Activated CD8-positive, alpha-beta memory T cell treated with anti-CD3 and anti-CD28 coated beads, Interleukin-2, amount 50 U/mL, for 4 hours (primary cell): ENCODE data around the gene ATP2B2.

Experiments
- DNase-seq: peaks from one replicate; pipeline ENCODE4 v3.0.0-alpha.2; 2020

ATP2B2 gene

GRCh38 chr3:10468613-10469354, 36.6 kb downstream of the ATP2B2 start:
- no peak for DNase-seq

GRCh38 chr3:10467904-10468612, 37.3 kb downstream of the ATP2B2 start:
- no peak for DNase-seq

- DNase-seq, result no peak
Observed at GRCh38 chr3:10467204-10467603, 38.2 kb downstream of the ATP2B2 start.

DNA sequence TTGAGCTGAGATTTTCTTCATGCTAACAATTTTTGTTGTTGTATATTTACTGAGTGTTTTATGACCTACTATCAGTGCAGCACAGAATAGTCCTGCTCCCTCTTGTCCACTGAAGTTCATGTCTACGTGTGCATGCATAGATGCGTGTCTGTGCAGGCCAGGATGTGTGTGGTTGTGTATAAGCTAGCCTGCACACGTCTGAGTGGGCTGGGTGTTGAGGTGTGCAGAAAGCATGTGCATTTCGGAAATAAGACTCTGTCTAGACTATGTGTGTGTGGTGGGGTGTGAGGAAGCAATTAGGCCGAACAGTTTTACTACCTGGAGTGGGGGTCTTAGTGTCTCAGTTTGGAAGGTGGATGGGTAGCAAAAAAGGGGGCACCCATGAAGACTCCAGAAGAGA, 39.2 kb downstream of the ATP2B2 start:
- no peak for DNase-seq

- no peak for DNase-seq
Observed at GRCh38 chr3:10465161-10465560, 40.2 kb downstream of the ATP2B2 start.

GRCh38 chr3:10463533-10464434, 41.6 kb downstream of the ATP2B2 start:
- no peak for DNase-seq

DNA sequence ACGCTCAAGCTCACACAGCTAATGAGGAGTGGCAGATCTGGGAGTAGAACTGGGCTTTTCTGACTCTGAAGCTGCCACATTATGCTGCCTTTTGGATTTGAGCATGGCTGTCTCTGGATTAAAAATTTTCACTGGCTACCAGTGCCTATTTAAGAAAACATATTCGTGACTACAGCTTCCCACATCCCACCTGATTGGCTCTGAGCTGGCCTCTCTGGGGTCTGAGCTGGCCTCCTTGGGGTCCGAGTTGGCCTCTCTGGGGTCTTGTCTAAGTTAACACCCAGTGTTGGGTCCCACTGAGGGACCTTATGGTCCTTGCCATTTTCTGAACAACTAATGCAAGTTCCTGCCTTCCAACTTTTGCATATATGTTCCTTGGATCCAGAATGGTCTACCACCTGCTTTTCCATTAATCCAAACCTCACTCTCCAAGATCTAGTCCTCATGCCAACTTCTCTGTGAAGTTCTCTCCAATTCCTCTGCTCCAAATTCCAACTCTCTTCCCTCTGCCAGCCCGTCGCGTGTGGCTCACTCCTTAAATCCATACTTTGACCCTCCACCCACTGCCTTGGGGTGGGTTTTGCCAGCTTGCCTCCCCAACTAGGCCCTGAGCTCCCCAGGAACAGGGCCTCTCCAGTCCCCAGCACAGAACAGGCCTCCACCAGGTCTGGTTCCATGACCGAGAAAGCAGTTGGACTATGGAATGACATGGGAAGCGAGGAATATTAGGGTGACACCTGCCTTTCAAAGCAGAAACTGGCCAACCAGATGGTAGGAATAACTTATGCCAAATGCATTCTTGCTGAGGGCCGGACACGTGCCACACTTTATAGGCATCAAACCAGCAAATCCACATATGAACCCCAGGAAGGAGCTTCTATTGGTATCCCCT, 42.5 kb downstream of the ATP2B2 start:
- DNase-seq, result no peak

- DNase-seq, result no peak
Observed at GRCh38 chr3:10460951-10461545, 44.3 kb downstream of the ATP2B2 start.

- peak; percentile 24 for DNase-seq
Observed at GRCh38 chr3:10459954-10460754, 45.2 kb downstream of the ATP2B2 start.

- no peak for DNase-seq
Observed at GRCh38 chr3:10457560-10457959, 47.8 kb downstream of the ATP2B2 start.

DNA sequence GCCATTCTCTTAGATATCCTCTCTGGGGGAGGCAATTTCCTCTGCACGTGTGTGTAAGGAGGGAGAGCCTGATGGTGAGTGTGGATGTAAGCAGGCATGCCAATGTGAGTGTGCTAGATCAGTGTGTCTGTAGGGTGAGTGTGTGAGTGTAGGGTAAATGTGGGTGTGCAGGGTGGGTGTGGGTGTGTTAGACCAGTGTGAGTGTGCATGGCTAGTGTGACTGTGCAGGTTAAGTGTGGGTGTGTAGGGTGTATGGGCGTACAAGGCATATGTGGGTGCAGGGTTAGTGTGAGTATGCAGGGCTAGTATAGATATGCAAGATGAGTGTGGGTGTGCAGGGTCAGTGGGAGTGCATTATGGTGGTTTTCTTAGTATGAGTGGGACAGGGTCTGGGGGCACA, 48.4 kb downstream of the ATP2B2 start:
- DNase-seq, result no peak

DNA sequence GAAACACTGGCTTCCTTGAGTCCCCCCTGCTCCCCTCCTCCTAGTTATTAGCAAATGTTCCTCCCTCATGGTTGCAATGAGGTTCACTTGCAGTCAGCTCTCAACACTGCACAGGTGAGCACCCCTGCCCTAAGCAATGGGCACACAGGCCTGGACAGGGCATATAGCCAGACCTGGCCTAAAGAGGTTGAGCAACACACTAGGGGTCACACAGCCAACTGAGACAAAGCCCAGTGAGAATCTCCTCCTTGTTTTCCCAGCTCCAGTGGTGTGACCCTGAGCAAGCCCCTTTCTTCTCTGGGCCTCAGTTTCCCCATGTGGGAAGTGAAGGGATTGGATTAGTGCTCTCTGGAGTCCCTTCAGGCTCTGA, 49.9 kb downstream of the ATP2B2 start:
- no peak for DNase-seq

- no peak for DNase-seq
Observed at GRCh38 chr3:10454907-10455544, 50.4 kb downstream of the ATP2B2 start.

DNA sequence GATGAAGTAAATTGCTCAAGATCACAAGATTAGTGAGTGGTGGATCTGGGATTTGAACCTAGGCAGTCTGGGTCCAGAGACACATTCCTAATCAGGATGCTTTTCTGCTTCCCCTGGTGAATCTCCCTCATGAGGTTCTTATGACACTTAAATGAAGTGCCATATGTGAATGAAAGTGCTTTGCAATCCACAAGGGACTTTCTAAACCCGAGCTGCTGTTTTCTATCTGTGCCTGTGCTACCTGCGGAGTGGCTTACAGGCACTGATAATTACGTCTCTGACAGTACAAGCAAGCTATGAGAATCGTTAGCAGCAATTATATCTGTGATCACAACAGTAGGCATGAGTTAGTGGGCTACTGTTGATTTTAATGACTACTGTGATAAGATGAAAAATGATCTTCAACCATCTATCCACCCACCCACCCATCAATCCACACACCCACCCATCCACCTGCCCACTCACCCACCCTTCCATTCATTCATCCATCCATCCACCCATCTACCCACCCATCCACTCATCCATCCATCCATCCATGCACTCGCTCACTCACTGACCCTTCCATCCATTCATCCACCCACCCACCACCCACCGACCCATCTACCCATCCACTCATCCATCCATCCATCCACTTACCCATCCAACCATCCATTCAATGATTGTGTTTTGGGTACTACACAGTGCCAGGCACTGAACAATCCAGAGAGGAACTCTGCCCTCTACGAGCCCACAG, 51.8 kb downstream of the ATP2B2 start:
- no peak for DNase-seq

- no peak for DNase-seq
Observed at GRCh38 chr3:10450494-10451440, 54.6 kb downstream of the ATP2B2 start.

DNA sequence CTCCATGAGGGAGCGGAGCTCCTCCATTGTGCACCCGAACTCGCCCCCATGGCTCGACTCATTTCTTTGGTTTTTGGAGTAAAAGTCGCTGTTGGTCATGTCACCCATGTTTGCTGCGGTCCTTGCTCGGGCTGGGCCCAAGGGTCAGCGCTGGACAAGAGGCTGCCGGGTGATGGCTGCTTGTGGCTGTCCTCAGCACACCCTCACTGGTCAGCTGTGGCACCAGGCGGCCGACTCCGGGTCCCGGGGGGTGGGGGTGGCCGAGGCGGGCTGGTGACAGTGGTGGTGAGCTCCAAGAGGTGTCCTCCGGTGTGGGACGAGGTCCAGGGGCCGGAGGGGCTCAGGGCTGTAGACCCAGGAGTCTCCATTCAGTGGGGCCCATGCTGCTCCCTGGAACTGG, 56.0 kb downstream of the ATP2B2 start:
- DNase-seq, result no peak

DNA sequence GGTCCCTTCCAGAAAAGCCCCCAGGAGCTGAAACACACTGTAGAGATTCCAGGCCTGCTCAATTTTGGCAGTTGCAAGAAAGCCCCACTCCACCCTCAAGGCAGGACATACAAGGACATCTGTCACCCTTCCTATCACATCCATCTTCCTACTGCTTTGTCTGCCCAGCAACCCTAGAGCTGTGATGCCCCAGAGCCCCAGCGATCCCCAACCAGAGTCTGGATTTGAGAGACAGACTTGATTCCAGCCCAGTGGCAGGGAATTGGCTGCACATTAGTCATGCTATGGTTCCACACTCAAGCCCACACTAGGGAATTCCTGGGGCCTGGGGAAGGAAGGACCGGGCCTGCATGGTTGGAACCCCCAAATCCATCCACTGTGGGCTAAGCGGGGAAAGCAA, 56.8 kb downstream of the ATP2B2 start:
- DNase-seq, result no peak

- DNase-seq, result no peak
Observed at GRCh38 chr3:10447527-10448260, 57.7 kb downstream of the ATP2B2 start.
